ENCODE results near the gene JKAMP.

JKAMP gene

DNA sequence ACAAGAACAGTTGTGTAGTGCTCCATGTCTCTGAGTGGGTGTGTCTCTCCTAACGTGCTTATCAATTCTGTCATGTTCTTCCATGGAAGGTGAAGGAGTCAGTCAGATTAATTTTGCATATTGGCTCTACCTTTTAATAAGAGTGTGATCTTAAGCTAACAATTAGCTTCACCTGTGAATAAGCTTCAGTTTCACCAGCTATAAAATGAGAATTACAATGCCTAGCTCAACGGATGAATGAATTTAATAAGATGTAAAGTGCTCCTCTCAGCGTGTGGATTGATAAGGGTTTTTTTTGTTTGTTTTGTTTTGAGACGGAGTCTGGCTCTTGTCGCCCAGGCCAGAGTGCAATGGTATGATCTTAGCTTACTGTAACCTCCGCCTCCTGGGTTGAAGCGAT is 59.6 kb downstream of the JKAMP start:
- DNase-seq: no peak

DNA sequence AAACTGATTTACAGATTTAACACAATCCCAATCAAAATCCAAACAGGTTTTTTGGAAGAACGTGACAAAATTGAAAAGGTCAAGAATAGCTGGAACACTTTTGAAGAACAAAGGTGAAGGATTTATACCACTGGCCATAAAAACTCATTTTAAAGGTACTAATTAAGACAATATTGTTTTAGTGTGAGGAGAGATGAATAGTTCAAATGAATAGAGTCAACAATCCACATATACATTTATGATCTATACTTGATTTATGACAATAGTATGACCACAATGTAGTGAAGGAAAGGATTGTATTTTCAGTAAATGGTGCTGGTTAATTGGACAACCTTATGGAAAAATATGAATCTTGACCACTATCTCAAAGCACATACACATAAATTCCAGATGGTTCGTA is 63.0 kb downstream of the JKAMP start:
- DNase-seq: no peak

All from cortex of kidney (tissue), 1 donor.